HG03108 (cell line): Measurements from ENCODE around the gene SLC6A7.
"Not testable (repeated sequence)": the region's sequence is repeated elsewhere in the genome, so short reads cannot be mapped to it uniquely, and the experiment has no call there.

Experiments used
- ATAC-seq: cut with Tn5 transposase; IDR thresholded peaks from one replicate; pipeline ENCODE4 v1.9.1; 2021; ENCODE audit warnings: moderate library complexity; ENCODE audit not compliant: unreplicated experiment

SLC6A7 gene

DNA sequence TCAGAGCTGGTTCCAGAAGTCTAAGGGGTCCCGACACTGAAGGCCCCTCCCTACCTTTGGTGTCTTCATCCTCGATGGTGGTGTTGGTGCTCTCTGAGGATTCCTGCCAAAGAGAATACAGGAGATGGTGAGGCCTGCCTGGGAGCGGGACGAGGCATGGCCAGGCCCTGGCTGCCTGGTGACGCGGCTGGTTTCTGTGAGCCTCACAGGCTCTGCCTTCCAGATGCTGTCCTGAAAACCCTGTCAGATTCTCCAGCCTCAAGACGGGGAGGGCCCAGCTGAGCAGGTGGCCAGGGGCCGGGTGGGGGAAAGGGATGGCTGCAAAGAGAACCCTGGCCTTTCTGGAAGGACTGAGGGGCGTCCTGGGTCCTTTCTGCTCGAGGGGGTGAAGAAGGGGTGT, 48.8 kb downstream of the SLC6A7 start:
- no peak for ATAC-seq

DNA sequence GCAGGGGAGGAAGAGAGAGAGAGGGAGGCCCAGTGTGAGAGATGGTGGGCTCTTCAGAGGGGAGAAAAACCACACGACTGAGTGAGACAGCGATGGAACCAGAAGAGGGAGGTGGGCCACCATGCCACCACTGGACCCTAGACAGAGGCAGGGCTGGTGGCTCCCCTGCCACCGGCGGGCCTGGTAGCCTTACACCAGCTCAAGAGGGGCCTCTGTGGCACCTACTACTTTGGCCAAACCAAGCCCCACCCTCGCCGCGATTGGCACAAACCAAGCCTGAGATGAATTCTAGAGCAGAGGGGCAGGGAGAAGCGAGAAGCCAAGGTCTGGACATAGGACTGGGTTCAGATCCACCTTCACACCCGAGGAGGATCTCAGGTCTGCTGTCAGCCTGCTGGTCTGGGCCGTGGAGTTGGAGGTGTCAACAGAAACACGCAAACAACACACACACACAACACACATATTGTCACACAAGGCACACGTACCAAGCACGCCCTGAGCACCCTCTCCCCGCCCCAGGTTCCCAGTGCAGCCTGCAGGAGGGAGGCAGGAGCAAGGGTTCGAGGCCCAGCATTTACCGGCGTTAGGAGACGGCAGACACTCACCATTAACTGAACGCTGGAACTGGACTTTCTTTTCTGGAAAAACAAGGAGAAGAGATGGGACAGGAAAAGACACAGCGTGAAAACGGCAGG, 49.4 kb downstream of the SLC6A7 start:
- ATAC-seq: no peak

DNA sequence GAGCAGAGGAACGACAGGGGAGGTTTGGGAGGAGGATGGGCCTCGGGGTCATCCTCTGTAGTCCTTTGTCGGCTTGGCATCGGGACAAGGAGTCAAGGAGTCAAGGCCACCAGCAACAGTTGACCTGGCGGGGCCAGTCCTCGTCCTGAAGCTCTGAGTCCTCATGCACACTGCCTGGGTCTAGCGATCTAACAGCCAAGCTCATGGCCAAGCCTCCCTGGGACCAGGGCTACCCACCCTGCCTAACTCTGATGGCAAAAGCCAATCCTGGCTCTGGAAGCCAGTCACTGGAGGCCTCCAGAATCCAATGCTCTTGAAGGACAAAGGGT, 49.9 kb downstream of the SLC6A7 start:
- no peak for ATAC-seq

DNA sequence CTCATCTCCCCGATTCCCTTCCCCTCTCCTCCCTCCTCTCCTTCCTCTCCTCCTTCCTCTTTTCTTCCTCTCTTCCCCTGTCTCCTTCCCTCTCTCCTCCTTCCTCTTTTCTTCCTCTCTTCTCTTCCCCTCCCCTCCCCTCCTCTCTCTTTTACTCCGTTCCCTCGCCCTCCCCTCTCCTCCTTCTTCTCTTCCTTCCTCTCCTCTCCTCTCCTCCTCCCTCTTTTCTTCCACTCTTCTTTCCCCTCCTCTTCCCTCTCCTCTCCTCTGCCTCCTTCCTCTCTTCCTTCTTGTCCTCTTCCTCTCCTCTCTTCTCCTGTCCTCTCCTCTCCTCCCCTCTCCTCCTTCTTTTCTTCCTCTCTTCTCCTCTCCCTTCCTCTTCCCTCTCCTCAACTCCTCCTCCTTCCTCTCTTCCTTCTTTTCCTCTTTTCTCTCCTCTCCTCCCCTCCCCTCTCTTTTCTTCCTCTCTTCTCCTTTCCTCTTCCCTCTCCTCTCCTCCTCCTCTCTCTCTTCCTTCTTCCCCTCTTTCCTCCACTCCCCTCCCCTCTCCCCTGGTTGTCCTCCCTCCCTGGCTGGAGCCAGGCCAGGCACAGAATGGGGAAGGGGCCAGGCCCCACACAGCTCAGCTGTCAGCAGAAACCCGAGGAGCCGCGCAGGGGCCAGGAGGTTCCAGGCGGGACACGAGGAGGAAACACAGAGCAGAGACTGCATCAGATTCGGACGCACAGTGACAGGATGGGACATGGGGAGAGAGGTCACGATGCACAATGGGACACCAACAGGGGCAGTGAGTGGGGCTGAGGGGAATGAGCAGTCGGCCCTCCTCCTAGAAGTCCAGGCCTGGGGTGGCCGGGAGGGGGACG, 51.7 kb downstream of the SLC6A7 start:
- ATAC-seq: no peak

DNA sequence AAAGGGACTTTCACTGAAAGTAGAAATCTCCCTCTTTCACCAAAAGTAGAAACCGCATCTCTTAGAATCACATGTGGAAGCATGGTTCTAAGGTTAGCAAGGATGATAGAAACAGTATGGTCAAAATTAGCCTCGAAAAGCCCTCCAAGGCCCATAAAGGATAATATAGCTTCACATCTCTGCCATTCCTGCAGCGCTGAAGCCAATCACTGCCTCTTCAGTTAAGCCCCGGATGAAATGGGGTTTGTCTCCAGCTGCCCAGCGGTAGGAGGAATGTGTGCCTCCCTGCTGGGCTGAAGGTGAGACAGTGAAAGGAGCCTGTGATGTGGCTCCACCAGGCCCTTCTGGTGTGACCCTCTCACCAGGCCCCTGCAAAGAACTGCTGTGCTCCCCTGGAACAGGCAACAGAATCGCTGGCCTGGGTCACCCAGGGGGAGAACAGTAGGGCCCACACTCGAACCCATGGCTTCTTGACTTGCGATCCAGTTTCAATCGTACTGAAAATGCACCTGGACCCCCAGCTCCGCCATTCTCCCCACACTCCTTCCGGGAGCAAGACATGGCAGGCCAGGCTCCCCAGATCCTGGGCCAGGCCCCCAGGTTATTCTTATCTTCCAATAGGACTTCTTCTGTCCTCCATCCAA, 52.5 kb downstream of the SLC6A7 start:
- ATAC-seq: no peak

DNA sequence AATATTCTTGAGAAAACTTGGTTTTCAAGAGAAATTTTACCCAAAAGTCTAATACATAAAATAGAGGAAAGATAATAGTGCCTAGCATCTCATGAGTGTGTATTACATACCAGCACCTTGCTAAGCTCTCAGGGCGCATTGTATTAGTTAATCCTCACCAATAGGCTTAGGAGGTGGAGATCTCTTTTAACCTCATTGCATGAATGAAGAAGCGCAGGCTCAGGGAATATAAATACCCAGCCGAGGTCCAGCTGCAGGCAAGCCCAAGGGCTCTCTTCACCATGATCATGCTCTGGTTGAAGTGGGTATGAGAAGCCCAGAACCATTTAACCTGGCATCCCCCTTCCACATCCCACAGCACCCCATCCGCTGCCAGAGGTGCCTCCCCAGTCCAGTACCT, 53.7 kb downstream of the SLC6A7 start:
- no peak for ATAC-seq

DNA sequence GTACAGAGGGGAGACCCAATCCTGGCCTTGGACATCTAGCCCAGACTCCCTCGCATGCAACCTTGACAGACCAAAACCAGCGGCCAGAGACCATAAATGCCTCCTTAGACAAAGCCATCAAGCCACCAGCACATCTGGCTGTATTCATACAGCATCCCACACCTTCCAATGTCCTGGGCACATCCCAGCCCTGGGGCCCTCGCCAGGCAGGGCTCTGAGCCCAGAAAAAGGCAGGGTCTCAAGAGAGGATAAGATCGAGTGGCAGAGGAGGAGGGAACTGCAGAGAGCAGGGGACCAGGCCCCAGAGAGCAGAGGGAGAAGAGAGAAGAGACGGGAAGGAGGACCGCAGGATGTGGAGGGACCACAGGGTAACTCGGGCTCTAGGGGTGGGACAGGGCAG, 54.3 kb downstream of the SLC6A7 start:
- no peak for ATAC-seq

DNA sequence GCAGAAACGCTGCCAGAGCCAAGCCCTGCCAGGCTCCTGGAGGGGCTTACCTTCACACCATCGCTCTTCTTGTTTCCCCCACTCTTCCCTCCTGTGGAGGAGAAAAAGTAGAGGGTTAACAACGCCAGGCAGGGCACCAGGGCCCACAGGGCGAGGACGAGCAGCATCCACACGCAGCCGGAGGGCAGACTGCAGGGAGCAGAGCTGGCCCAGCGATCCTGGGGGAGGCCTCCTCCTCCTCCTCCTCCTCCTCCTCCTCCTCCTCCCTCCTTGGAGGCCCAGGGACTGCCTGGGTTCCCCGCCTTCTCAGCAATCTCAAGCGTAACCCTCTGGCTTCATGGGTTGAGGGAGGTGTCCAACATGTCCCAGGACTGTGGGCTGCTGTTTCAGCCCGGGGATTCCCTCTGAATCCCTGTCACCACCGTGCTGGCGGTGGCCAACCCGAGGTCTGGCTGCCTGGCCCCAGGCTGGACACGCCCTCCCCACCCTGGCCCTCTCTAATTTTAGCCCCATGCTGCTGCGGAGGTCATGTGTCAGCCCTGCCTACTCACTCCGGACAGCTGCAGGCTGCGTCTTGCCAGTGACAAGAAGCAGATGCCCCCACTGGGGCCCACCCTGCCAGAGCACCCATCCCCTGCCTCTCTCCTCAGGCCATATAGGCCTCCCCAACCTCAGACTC, 55.4 kb downstream of the SLC6A7 start:
- ATAC-seq: no peak

DNA sequence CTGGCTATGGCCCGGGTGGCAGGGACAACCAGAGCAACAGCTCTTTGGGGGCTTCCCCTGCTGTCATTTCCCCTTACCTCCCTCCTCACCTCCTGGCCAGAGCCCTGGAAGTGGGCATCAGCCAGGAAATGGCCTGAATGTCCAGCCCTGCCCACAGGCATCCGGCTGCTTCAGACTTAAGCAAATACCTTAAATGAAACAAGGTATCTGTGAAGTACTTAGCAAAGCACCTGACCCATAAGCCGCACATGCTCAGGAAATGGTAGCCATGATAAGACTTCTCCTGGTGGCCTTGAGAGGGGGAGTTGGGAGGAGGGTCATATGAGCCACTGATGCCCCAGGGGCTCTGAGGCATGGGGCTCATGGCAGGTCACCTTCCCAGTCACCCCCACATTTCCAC, 55.9 kb downstream of the SLC6A7 start:
- no peak for ATAC-seq

DNA sequence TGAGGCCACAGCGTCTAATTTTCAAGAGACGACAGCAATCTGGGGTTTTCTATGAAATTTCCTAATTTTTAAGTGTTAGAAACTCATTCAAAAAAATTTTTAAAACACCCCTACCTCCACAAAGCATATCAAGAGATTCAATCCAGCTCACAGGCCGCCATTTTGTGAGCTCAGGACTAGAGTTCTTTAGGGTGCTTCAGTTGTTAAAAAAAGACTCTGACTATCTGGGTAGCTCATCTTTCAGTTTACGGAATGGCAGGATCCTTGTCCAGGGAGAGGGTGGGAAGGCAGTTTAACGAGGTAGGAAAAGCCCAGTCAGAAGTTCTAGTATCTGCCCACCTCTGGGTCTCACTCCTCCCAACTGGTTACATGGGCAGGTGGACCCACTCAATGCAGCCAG, 56.6 kb downstream of the SLC6A7 start:
- no peak for ATAC-seq

DNA sequence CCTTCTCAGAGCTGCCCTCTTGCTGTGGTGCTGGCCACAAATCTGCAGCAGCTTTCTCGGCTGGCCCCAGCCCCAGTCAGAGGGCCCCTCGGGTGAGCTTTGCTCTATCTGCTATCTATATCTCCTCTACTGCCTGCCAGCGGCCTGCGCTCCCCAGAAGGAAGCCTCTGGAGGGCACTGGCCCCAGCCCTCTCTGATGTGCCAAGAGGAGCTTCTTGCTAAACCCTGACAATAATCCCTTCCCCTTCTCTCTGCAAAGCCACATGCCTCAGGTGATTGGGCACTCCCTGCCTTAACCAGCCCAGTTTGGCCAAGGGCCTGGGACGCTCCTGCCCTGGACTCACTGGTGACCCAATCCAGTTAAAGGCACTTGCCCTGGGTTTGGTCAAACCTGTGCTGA, 57.0 kb downstream of the SLC6A7 start:
- ATAC-seq: no peak

DNA sequence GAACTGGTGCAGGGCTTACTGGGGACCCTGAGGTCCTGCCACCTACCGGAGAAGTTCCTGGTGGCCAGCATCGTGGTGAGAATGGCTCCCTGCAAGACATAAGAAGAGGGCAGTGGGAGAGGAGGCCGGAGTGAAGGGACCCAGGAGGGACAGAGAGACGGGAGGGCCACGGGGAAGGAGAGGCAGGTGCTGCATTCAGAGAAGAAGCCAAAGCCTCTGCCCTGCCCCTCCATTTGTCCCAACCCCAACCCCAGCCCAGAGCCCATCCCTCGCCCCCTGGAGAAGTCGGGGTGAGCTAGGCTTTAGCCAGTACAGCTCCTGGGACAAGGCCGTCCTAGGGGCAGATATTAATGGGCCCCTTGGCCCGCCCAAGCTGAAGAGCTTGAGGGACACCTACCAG, 57.9 kb downstream of the SLC6A7 start:
- no peak for ATAC-seq

DNA sequence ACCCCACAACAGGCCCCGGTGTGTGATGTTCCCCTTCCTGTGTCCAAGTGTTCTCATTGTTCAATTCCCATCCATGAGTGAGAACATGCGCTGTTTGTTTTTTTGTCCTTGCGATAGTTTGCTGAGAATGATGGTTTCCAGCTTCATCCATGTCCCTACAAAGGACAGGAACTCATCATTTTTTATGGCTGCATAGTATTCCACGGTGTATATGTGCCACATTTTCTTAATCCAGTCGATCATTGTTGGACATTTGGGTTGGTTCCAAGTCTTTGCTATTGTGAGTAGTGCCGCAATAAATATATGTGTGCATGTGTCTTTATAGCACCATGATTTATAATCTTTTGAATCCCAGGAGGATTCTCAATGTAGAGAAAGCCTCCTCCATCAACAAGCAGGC, 58.6 kb downstream of the SLC6A7 start:
- ATAC-seq: not testable (repeated sequence)

DNA sequence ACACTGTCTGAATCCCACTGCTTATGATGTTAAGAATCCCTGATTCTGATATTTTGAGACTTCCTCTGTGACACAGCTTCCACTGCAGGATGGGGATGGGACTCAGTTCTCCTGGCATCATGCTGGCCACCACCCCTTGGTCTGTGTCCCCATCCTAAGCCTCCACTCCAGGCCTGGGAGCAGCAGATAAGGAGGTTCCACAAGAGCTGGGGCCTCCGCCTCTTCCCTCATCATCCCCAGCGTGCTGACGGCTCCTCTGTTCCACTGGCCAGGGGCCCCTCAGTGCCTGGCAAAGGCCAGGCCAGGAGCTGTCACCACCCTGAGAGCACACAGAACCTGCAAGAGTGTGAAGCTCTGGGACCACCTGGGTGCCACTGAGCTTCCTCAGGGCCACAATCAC, 59.1 kb downstream of the SLC6A7 start:
- no peak for ATAC-seq

DNA sequence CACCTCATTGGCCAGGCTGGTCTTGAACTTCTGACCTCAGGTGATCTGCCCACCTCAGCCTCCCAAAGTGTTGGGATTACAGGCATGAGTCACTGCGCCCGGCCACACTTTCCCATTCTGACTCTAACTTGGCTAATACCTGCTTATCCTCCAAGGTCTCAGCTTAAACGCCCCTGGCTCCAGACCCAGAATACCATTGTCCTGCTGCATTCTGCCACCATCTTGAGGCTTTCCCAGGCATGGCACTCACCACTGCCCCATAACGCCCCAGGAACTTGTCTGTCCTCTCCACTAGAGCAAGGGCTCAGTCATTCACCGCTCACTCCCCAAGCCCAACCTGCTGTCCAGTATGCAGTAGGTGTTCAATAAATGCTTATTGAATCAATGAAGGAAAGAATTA, 59.9 kb downstream of the SLC6A7 start:
- no peak for ATAC-seq

DNA sequence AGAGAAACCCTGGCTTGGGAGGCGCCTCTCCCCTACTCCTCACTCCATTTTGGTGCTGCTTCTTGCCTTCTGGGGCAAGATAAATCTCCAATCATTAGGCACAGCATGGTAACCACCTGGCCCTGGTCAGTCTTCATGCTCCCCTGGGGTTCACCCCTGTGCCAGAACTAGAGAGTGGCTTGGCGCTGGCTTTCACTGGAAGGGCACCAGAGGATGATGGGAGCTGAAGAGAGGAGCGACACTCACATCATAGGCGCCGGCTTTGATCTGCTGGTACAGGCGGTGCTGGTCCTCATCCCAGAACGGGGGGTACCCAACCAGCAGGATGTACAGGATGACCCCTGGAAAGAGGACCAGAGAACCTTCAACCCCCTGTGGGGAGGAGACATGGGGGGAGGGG, 61.6 kb downstream of the SLC6A7 start:
- no peak for ATAC-seq

DNA sequence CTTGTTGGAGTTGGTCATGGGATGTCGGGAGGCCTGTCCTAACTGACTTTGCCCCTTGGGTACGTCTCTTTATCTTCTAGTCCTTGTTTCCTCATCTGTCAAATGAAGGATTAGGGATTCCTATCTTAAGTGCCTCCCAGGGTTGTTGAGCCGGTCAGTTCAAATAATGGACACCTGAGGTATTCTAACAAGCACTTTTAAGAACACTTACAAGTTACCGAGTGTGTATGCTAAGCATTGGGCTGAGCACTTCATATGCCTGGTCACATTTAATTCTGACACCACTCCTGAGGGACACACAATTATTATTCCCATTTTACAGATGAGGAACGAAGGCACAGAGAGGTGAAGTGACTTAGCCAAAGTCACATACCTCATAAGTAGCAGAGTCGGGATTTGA, 62.6 kb downstream of the SLC6A7 start:
- ATAC-seq: no peak

DNA sequence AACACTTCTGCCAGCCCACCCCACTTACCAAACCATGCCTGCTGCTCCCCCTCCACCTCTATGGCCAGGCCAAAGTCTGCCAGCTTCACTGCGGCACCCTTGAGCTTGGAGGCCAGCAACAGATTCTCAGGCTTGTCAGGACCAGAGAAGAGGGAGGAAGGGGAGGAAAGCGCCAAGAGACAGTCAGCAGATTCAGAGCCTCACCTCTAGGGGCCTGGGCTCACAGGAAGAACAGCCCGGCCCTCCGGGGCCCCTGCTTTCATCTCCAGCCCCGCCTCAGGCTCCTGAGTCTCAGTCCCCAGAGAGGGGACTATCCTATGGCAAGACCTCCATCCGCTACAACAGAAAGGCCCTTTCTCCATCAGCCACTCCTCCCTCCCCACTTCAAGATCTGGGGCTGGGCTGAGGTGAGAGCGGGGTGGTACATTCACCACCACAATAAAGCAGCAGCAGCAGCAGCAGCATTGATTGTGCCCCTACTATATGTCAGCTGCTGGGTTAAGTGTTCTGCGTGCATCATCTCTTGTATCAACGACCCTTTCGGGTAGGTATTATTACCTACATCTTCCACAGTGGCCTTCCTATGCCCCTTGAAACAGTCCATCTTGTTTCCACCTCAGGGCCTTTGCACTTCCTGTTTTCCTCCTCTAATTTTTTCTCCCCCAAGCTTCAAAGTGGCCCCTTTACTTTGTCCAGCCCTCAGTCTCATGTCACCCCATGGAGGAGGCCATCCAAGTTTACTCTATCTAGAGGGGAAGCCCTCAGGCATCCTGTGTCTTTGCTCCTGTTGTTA, 63.8 kb downstream of the SLC6A7 start:
- ATAC-seq: no peak

DNA sequence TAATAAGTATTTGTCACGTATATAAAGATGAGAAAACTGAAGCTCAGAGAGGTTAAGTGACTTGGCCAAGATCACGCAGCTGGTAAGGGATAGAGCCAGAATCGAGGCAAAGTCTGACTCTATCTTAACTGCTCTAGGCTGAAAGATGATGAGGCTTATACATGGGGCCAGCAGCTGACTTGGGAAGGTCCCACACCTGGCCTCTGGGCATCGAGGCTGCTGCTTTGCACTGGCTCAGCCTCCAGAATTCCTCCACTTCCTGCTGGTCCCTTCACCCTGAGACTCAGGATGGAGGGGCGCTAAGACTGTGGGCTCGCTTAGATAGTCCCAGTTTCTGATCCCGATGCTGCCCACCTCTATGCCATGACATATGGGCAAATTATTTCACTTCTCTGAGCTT, 64.5 kb downstream of the SLC6A7 start:
- no peak for ATAC-seq

DNA sequence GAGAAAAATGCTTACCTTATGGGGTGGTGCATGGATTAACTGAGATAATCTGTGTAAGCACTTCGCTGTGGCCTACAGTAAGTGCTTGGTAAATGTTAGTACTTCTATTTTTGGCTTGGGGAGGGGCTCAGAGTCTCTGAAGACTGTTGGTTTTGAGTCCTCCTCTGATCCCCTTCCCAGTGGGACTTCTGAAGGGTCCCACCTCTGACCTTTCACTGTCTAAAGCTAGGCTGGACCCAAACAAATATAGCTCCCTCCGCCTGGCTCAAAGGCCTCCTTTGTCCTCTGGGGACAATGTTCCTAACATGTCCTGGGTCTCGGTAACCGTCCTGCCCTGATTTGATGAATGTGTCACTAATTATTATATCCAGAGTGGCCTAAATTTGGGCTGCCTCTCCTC, 64.9 kb downstream of the SLC6A7 start:
- no peak for ATAC-seq
